B cell (primary cell): ENCODE measurements around the gene TCEAL9.

Experiments
- CTCF ChIP-seq: fragments of 200-600 bp; IDR thresholded peaks from one replicate; pipeline ENCODE4 v1.8.0; 2022; ENCODE audit warnings: antibody characterized with exemption, mild to moderate bottlenecking
- EZH2 ChIP-seq: IDR thresholded peaks from 2 replicates; pipeline ENCODE4 v1.6.1; 2012; ENCODE audit warnings: borderline replicate concordance, low read depth, mild to moderate bottlenecking, moderate library complexity, low read length; ENCODE audit not compliant: insufficient read depth, poor library complexity, severe bottlenecking

GRCh38 chrX:103347682-103348397, 8.5 kb upstream of the TCEAL9 start:
- TF ChIP-seq CTCF (no peak), EZH2 (no peak)
